Stimulated activated CD4-positive, alpha-beta T cell treated with anti-CD3 and anti-CD28 coated beads, Interleukin-4, amount 100 ng/mL, for 24 hours (primary cell): ENCODE measurements around the gene C20orf96.
"Not testable (repeated sequence)": the region's sequence is repeated elsewhere in the genome, so short reads cannot be mapped to it uniquely, and the experiment has no call there.

ENCODE experiments used
- DNase-seq: peaks from one replicate; pipeline ENCODE4 v3.0.0-alpha.2; 2020

C20orf96 gene

GRCh38 chr20:290084-290831 lies at the start of gene C20orf96:
Gene C20orf96 (minus strand): TSS chr20:290750. CDS start chr20:290610, 140 bp downstream.
- peak; percentile 87 for DNase-seq

- DNase-seq: not testable (repeated sequence)
These were observed 45.5 kb upstream of the C20orf96 start for GRCh38 chr20:336040-336439.

- DNase-seq: no peak
These were observed 44.0 kb upstream of the C20orf96 start for GRCh38 chr20:334578-334977.

DNA sequence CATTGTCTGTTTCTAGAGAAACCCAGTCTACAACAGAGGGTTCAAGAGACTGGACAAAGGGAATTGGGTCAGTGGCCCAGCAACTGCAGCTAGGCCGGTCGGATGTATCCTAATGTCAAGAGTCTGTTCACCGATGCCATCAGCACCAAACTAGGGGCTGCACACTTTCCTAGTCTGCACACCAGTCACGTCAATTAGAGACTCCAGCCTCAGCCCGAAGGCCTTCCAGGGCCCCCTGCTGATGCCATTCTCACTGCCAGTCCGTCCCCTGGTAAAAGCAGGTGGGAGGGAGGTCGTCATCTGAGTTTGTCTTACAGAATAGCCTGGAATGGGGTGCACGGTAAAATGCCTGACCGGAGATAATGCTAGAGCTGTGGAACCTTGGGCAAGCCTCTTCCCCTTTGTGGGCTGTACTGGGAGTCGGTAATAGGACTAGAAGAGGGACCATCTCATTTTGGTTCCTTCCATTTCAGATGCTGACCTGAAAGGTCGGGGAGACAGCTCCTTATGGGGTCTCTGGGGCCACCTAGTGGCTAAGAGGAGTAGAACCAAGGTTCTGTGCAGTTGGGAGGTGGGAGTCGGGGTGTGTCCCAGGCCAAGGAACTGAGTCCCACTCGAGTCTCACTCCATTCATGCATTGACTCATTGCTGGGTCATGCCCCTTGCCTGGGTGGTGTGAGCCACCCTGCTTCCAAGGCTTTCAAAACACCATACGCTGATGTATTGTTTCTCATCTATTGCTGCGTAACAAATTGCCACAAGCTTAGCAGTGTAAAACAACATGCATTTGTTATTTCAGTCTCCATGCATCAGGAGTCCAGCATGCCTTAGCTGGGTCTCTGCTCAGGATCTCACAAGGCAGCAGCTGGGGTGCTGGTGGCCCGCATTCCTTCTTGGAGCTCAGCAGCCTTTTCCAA lies 39.9 kb upstream of the C20orf96 start:
- DNase-seq: peak; percentile 68

GRCh38 chr20:329851-330232 lies 39.3 kb upstream of the C20orf96 start:
- no peak for DNase-seq

DNA sequence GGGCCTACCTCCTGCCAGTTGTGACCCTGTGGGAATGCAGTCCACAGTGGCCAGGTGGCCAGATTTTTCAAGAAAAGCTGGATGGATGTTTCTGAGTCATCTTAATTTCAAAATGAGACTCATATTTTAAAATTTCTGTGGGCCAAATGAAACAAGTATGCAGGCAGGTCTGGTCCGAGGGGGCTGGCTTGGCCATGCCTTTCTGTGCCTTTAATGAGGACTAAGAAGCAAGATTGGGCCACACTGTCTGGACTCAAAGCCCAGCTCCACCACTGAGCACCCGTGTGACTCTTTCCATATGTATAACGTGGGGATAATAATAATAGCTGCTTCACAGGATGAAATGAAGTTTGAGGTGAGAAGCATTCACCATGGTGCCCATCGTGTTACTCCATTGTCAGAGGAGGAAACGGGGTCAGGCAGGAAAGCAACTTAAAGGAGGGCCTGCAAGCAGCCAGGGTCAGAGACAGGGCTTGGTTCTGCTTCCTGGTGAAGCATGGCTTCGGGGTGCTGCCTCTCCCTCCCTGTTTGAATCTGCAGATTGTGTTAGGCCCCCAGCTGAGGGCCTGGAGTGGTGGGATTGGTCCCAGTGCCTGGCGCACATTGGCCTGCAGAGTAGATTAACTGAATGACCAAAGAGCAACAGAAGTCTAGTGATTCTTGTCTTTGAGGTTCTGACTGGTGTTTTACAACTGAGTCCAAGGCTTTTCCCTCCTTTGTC lies 38.6 kb upstream of the C20orf96 start:
- DNase-seq: no peak

GRCh38 chr20:328027-328974 lies 37.8 kb upstream of the C20orf96 start:
- DNase-seq: no peak

GRCh38 chr20:327186-328026 lies 36.9 kb upstream of the C20orf96 start:
- DNase-seq: peak; percentile 59

DNA sequence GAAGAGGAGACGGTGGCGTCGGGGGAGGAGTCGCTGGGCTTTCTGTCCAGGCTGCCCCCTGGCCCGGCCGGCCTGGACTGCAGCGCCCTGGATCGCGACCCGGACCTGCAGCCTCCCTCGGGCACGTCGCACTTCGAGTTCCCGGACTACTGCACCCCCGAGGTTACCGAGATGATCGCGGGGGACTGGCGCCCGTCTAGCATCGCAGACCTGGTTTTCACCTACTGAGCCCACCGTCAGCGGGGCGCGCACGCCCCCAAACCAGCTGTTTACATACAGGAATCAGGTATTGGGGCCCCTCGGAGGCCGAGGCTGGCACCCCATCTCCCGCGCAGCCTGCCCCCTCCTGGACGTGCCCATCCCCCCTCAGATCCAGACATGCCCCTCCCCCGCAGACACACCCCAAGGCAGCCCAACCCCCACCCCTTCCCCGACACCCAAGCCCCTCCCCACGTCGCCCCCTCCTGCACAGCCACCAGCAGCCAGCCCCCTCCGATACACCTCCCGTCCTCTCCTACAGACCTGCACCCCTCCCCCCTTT lies 36.2 kb upstream of the C20orf96 start:
- no peak for DNase-seq

DNA sequence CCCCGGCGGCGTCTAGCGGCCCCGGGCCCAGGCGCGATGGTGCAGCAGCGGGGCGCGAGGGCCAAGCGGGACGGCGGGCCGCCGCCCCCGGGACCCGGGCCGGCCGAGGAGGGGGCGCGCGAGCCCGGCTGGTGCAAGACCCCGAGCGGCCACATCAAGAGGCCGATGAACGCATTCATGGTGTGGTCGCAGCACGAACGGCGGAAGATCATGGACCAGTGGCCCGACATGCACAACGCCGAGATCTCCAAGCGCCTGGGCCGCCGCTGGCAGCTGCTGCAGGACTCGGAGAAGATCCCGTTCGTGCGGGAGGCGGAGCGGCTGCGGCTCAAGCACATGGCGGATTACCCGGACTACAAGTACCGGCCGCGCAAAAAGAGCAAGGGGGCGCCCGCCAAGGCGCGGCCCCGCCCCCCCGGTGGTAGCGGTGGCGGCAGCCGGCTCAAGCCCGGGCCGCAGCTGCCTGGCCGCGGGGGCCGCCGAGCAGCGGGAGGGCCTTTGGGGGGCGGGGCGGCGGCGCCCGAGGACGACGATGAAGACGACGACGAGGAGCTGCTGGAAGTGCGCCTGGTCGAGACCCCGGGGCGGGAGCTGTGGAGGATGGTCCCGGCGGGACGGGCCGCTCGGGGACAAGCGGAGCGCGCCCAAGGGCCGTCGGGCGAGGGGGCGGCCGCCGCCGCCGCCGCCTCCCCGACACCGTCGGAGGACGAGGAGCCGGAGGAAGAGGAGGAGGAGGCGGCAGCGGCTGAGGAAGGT lies 35.5 kb upstream of the C20orf96 start:
- peak; percentile 47 for DNase-seq

GRCh38 chr20:325045-325888 lies 34.7 kb upstream of the C20orf96 start, which contains the start of gene SOX12:
Gene SOX12 (plus strand): TSS chr20:325552. CDS start chr20:325925, 373 bp downstream.
- DNase-seq: peak; percentile 97

DNA sequence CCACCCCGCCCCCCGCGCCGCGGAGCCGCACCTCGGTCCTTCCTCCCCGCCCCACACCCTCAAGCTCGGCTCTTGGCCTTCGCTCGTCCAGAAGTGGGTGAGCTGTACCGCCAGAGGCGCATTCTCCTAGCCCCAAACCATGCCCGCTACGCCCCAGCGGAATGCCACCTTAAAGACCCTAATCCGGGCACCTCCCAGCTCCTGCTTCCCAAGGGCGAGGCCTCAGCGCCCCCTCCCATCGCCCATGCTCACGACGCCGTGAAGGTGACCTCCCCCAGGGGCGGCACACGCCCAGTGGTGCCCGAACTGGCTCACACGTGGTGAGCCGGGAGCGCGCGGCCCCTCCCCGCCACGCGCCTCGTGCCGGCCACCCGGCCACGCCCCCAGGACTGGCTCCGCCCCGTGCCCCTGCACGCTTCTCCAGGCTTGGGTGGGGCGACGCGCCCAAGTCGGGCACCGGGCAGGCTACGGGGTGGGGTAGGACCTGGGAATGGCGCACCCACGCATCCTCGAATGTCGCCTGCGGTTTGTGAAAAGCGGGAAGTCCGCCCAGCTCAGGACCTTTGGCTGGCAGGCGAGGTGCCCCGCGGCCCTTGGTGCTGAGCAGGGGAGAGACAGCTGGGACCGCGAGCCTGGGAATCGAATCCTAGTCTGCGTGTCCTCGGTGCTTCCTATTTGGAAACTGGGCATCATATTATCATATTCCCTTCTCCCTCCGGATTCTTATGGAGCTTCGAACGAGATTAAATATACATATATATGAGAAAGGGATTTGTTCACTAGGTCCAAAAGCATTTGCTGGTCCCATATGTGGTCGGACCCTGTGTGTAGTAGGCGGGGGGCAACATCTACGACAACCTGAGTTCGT lies 33.9 kb upstream of the C20orf96 start:
- DNase-seq: peak; percentile 89

GRCh38 chr20:316316-317068 lies 25.9 kb upstream of the C20orf96 start:
- no peak for DNase-seq

- no peak for DNase-seq
These were observed 23.4 kb upstream of the C20orf96 start for GRCh38 chr20:313948-314347.

- no peak for DNase-seq
These were observed 22.9 kb upstream of the C20orf96 start for GRCh38 chr20:313402-313801.

GRCh38 chr20:312866-313265 lies 22.3 kb upstream of the C20orf96 start:
- no peak for DNase-seq

DNA sequence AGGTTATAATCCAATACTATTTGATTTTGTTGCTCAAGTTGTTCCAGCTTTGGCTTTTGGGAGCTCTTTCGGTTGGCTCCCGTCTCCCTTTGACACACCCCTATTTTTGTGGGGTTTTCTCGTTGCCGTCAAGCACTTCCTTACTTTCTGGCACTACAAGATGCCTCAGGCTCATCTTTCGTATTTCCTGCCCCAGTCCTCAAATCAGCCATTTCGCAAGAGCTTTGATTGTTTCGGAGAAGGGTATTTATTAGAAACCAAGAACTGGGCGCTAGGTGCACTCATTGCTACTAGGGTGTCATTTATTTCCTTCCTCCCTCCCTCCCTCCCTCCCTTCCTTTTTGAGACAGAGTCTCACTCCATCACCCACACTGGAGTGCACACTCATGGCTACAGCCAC lies 21.5 kb upstream of the C20orf96 start:
- DNase-seq: no peak
